Mammary epithelial cell (primary cell): Measurements from ENCODE around the gene MGP.

ENCODE experiments used
- EZH2 ChIP-seq: IDR thresholded peaks from 2 replicates; pipeline ENCODE4 v1.6.1; 2012; ENCODE audit warnings: low read length, inconsistent platforms, borderline replicate concordance
- TF ChIP-seq, protein P1 (sequence below), 2 donors: IDR thresholded peaks in 1 of 2; conservative IDR thresholded peaks in 1 of 2; 2 replicates each; pipeline ENCODE4 v1.5.1; 2011 to 2012; ENCODE audit warnings: inconsistent platforms in 2 of 2, low read length in 2 of 2, mild to moderate bottlenecking in 2 of 2, control low read depth in 1 of 2, low read depth in 1 of 2; ENCODE audit not compliant: insufficient read depth in 1 of 2; ENCODE audit errors: extremely low read depth in 1 of 2

GRCh38 chr12:14934511-14934910, 48.9 kb upstream of the MGP start:
- TF ChIP-seq EZH2 = no peak
- TF ChIP-seq, protein P1, sequence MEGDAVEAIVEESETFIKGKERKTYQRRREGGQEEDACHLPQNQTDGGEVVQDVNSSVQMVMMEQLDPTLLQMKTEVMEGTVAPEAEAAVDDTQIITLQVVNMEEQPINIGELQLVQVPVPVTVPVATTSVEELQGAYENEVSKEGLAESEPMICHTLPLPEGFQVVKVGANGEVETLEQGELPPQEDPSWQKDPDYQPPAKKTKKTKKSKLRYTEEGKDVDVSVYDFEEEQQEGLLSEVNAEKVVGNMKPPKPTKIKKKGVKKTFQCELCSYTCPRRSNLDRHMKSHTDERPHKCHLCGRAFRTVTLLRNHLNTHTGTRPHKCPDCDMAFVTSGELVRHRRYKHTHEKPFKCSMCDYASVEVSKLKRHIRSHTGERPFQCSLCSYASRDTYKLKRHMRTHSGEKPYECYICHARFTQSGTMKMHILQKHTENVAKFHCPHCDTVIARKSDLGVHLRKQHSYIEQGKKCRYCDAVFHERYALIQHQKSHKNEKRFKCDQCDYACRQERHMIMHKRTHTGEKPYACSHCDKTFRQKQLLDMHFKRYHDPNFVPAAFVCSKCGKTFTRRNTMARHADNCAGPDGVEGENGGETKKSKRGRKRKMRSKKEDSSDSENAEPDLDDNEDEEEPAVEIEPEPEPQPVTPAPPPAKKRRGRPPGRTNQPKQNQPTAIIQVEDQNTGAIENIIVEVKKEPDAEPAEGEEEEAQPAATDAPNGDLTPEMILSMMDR (conservative IDR thresholded peaks at IDR 0.05 in 1 of 2, IDR thresholded peaks at IDR 0.05 in 1 of 2; ENCODE audit: extremely low read depth in 1 of 2, insufficient read depth in 1 of 2, low read depth in 1 of 2, low read length in 2 of 2) = no peak
